Colonic mucosa (tissue), 4 donors: ENCODE measurements around the gene SPATA12. TPM values are rescaled to one million over a fixed set of nuclear protein-coding genes. Genes with fewer than 3 reads are reported as not detected.

Experiments
- DNase-seq: peaks from one replicate; pipeline ENCODE4 v3.0.0-alpha.2; 2020
- H3K27ac ChIP-seq: fragments of 200-600 bp; one replicate; pipeline ENCODE4 v1.8.0; 2021
- H3K27me3 ChIP-seq: fragments of 200-600 bp; one replicate; pipeline ENCODE4 v1.8.0; 2021
- H3K36me3 ChIP-seq: fragments of 200-600 bp; one replicate; pipeline ENCODE4 v1.8.0; 2021
- H3K4me1 ChIP-seq: fragments of 200-600 bp; one replicate; pipeline ENCODE4 v1.8.0; 2021; ENCODE audit warnings: mild to moderate bottlenecking
- H3K4me3 ChIP-seq: fragments of 200-600 bp; one replicate; pipeline ENCODE4 v1.8.0; 2021
- H3K9ac ChIP-seq, 2 donors: one replicate each; pipeline ENCODE4 v1.7.0; 2013; ENCODE audit warnings: control low read depth in 2 of 2, low read depth in 2 of 2, low read length in 2 of 2
- H3K9me3 ChIP-seq: fragments of 200-600 bp; one replicate; pipeline ENCODE4 v1.8.0; 2021
- CTCF ChIP-seq: fragments of 200-600 bp; IDR thresholded peaks from one replicate; pipeline ENCODE4 v1.8.0; 2022; ENCODE audit warnings: antibody characterized with exemption, mild to moderate bottlenecking
- intact Hi-C: fragments of 100-400 bp; cut with DNase I; formaldehyde crosslinking; loops from one replicate; pipeline ENCODE4 v1.14.1; 2022
- total RNA-seq, 2 donors: library from RNA; stranded (reverse); fragmentation: NEBNext Ultra II Directional in 1 of 2; extraction: Animal tissue kit (Norgen Biotek cat#: 25700) in 1 of 2; gene quantifications; one replicate each; pipeline ENCODE4 v1.2.1, GENCODE V29; 2021
- donor health status: healthy.
- donor health status: DM: no; HTN: no; CAD: no.
- donor health status: DM: no; HTN: no; CAD: no.

The SPATA12 gene
- total RNA-seq, 2 donors from 2014 or later: 0.27 TPM; not detected in 1

- no peak for DNase-seq
- TF ChIP-seq CTCF: no peak
- no peaks in the 10 kb centered on the region for H3K4me1 ChIP-seq
- H3K27ac ChIP-seq: no peak overlapping the region
- no peaks in the 10 kb centered on the region for H3K36me3 ChIP-seq
- H3K9ac ChIP-seq: no peak overlapping the region
- H3K27me3 ChIP-seq: no peaks in the 10 kb centered on the region
- no peak overlapping the region for H3K4me3 ChIP-seq
- H3K9me3 ChIP-seq: no peaks in the 10 kb centered on the region
- intact Hi-C loops: loop anchor here (10.0 kb wide), 1 partner anchor 69 kb away; no protein-coding TSS in a partner anchor
Observed at GRCh38 chr3:57105585-57105984, 45.1 kb downstream of the SPATA12 start.

GRCh38 chr3:57108684-57109083 lies 48.2 kb downstream of the SPATA12 start:
- no peak for DNase-seq
- H3K27ac ChIP-seq: no peak overlapping the region
- H3K36me3 ChIP-seq: no peaks in the 10 kb centered on the region
- H3K4me1 ChIP-seq: no peaks in the 10 kb centered on the region
- no peaks in the 10 kb centered on the region for H3K9me3 ChIP-seq
- intact Hi-C loops: loop anchor here (10.0 kb wide), 1 partner anchor 66 kb away; no protein-coding TSS in a partner anchor
- no peak overlapping the region for H3K9ac ChIP-seq
- TF ChIP-seq CTCF: no peak
- no peak overlapping the region for H3K4me3 ChIP-seq
- H3K27me3 ChIP-seq: no peaks in the 10 kb centered on the region

- Histone ChIP-seq H3K4me1 (no peaks in the 10 kb centered on the region), H3K4me3 (no peak overlapping the region), H3K36me3 (no peaks in the 10 kb centered on the region), H3K27me3 (no peaks in the 10 kb centered on the region), H3K9me3 (no peaks in the 10 kb centered on the region), H3K9ac (no peak overlapping the region), H3K27ac (no peak overlapping the region)
- DNase-seq: no peak
- intact Hi-C loops: loop anchor here (10.0 kb wide), 1 partner anchor 65 kb away; no protein-coding TSS in a partner anchor
- TF ChIP-seq CTCF: no peak
Observed at GRCh38 chr3:57109437-57110199, 49.2 kb downstream of the SPATA12 start.

DNA sequence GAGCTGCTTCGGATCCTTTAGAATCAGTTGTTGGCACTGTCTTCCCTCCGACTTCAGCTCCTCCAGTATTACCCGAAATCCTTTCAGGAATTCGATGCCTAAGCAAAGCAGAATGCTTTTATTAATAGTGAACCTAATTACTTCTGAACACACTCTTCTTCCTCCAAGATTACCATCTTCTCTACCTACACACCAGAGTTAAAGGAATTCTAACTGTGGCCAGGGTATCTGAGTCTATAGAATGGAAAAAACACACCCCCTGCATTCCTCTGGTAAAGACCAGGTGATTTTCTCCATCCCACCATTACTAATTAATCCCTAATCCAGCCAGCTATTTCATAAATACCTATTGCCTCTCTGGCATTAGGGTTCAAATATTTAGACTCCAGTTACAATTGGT lies 49.8 kb downstream of the SPATA12 start:
- H3K27me3 ChIP-seq: no peaks in the 10 kb centered on the region
- no peaks in the 10 kb centered on the region for H3K36me3 ChIP-seq
- TF ChIP-seq CTCF: no peak
- intact Hi-C loops: no loop called here
- H3K27ac ChIP-seq: no peak overlapping the region
- H3K9me3 ChIP-seq: no peaks in the 10 kb centered on the region
- no peak overlapping the region for H3K9ac ChIP-seq
- no peak overlapping the region for H3K4me3 ChIP-seq
- DNase-seq: no peak
- no peaks in the 10 kb centered on the region for H3K4me1 ChIP-seq

GRCh38 chr3:57110798-57111197 lies 50.3 kb downstream of the SPATA12 start:
- H3K27me3 ChIP-seq: no peaks in the 10 kb centered on the region
- no peaks in the 10 kb centered on the region for H3K36me3 ChIP-seq
- no peak overlapping the region for H3K9ac ChIP-seq
- intact Hi-C loops: no loop called here
- no peak for DNase-seq
- no peak overlapping the region for H3K27ac ChIP-seq
- H3K4me3 ChIP-seq: no peak overlapping the region
- H3K4me1 ChIP-seq: no peaks in the 10 kb centered on the region
- no peak for TF ChIP-seq CTCF
- no peaks in the 10 kb centered on the region for H3K9me3 ChIP-seq
